Brain microvascular endothelial cell (primary cell): ENCODE data around the gene PEX3.

Experiments used
- DNase-seq: peaks from one replicate; pipeline ENCODE4 v3.0.0-alpha.2; 2020
- H3K27ac ChIP-seq: fragments of 250-450 bp; sonication (Bioruptor Pico); 2 replicates; pipeline ENCODE4 v1.5.1; 2020; ENCODE audit warnings: mild to moderate bottlenecking, moderate library complexity
- H3K27me3 ChIP-seq: fragments of 250-450 bp; sonication (Bioruptor Pico); replicated peaks from 2 replicates; pipeline ENCODE4 v1.5.1; 2020; ENCODE audit warnings: mild to moderate bottlenecking
- H3K36me3 ChIP-seq: fragments of 250-450 bp; sonication (Bioruptor Pico); replicated peaks from 2 replicates; pipeline ENCODE4 v1.5.1; 2020; ENCODE audit warnings: mild to moderate bottlenecking
- H3K4me3 ChIP-seq: 2 replicates; pipeline ENCODE4 v1.5.1; 2011; ENCODE audit warnings: low read depth, mild to moderate bottlenecking, control low read depth, low read length, moderate library complexity
- in situ Hi-C: cut with HindIII; loops from 2 replicates; pipeline ENCODE4 v1.10.0; 2017; ENCODE audit warnings: low sequenced_read_pairs, low pct_ligation_motif_present
- TF ChIP-seq, protein P1 (sequence below): IDR thresholded peaks from 2 replicates; pipeline ENCODE4 v1.5.1; 2011; ENCODE audit warnings: low read depth, mild to moderate bottlenecking, moderate library complexity, low read length, control low read depth, inconsistent platforms; ENCODE audit errors: missing control alignments

Gene PEX3

DNA sequence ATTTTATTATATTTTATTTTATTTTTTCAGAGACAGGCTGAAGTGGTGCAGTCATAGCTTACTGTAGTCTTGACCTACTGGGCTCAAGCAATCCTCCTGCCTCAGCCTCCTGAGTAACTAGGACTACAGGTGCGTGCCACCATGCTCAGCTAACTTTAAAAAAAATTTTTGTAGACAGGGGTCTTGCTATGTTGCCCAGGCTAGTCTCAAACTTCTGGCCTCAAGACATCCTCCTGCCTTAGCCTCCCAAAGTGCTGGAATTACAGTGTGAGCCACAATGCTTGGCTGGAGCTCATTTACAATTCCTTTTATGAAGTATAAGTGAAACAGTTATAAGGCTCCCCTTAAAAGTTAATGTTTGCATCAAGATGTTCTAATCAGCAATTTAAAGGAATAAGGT, 46.4 kb downstream of the PEX3 start:
- H3K27me3 ChIP-seq = no peaks in the 10 kb centered on the region
- DNase-seq = no peak
- peaks cover 7% of the 10 kb centered on the region for H3K36me3 ChIP-seq
- TF ChIP-seq, protein P1, sequence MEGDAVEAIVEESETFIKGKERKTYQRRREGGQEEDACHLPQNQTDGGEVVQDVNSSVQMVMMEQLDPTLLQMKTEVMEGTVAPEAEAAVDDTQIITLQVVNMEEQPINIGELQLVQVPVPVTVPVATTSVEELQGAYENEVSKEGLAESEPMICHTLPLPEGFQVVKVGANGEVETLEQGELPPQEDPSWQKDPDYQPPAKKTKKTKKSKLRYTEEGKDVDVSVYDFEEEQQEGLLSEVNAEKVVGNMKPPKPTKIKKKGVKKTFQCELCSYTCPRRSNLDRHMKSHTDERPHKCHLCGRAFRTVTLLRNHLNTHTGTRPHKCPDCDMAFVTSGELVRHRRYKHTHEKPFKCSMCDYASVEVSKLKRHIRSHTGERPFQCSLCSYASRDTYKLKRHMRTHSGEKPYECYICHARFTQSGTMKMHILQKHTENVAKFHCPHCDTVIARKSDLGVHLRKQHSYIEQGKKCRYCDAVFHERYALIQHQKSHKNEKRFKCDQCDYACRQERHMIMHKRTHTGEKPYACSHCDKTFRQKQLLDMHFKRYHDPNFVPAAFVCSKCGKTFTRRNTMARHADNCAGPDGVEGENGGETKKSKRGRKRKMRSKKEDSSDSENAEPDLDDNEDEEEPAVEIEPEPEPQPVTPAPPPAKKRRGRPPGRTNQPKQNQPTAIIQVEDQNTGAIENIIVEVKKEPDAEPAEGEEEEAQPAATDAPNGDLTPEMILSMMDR = no peak
- in situ Hi-C loops = no loop called here
- no peak overlapping the region for H3K27ac ChIP-seq
- H3K4me3 ChIP-seq = no peak overlapping the region

DNA sequence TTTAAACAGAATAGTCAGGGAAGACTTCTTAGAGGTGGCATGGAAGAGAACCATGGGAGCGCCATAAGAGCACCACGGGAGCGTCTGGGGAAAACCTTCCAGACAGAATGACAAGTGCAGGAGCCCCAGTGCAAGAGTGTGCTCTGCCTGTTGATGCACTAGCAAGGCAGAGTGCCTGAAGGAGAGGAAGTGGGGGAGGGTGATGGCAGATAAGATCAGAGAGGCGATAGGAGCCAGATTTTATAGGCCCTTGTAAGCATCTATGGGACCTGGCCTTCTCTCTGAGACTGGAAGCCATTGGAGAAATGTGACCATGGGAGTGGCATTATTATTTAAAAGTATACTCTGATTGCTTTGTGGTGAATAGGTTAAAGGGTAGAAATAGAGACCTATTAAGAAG, 47.8 kb downstream of the PEX3 start:
- no peak for DNase-seq
- Histone ChIP-seq H3K4me3 (no peak overlapping the region), H3K27me3 (no peaks in the 10 kb centered on the region), H3K36me3 (peaks cover 9% of the 10 kb centered on the region), H3K27ac (no peak overlapping the region)
- in situ Hi-C loops = no loop called here
- TF ChIP-seq, protein P1 = no peak

DNA sequence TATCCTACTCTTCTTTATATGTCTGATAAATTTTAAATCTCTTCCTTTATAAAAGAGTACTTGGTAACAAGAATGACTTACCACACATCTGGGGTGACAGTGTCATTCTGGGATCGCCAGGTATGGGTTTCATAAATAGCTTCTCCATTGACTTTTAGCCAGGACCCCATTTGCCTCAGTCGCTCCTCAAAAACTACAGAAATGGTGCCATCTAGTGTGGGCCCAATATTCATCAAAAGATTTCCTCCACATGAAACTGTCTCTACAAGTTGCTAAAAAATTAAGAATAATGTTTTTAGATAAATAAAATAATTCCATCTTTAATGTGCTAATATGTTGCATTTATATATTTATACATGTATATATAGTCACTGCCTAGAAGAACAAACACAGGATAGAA, 51.2 kb downstream of the PEX3 start:
- DNase-seq = no peak
- Histone ChIP-seq H3K27ac (no peak overlapping the region), H3K4me3 (no peak overlapping the region), H3K27me3 (no peaks in the 10 kb centered on the region), H3K36me3 (peaks cover 4% of the 10 kb centered on the region)
- TF ChIP-seq, protein P1 = peak; percentile 12
- in situ Hi-C loops = no loop called here

DNA sequence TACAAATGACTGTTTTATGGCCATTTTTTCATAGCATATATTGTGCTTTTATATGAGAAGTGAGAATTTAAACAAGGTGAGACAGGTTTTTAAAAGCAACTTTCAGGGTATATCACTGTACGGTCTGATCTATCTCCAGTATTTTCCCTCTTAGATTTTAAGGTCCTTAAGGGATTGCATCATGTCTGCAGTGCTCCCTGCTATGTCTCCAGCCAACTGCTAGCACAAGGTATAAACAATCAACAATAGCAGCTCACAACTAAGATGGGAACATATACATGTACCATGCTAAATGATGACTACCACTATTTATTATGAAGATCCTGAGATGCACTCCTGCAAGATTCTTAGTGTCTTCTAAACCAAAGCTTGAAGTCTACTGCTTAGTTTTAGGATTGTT, 53.8 kb downstream of the PEX3 start:
- no peak for DNase-seq
- Histone ChIP-seq H3K27me3 (no peaks in the 10 kb centered on the region), H3K27ac (no peak overlapping the region), H3K4me3 (no peak overlapping the region), H3K36me3 (peaks cover 2% of the 10 kb centered on the region)
- in situ Hi-C loops = no loop called here
- TF ChIP-seq, protein P1 = no peak

DNA sequence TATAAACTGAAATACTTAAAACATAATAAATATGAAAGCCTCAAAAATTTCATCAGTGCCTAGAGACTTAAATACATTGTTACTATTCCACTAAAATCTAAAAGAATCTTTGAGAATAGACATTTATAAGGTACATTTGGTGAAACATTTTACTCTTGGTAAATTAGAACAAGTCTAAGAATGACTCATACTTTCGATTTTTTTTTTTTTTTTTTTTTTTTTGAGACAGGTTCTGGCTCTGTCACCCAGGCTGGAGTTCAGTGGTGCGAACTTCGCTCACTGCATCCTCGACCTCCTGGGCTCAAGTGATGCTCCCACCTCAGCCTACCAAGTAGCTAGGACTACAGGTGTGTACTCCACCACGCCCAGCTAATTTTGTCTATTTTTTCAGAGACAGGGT, 54.5 kb downstream of the PEX3 start:
- no peak for DNase-seq
- no peak overlapping the region for H3K4me3 ChIP-seq
- no peaks in the 10 kb centered on the region for H3K27me3 ChIP-seq
- peaks cover 2% of the 10 kb centered on the region for H3K36me3 ChIP-seq
- TF ChIP-seq, protein P1 = no peak
- in situ Hi-C loops = no loop called here
- H3K27ac ChIP-seq = no peak overlapping the region

DNA sequence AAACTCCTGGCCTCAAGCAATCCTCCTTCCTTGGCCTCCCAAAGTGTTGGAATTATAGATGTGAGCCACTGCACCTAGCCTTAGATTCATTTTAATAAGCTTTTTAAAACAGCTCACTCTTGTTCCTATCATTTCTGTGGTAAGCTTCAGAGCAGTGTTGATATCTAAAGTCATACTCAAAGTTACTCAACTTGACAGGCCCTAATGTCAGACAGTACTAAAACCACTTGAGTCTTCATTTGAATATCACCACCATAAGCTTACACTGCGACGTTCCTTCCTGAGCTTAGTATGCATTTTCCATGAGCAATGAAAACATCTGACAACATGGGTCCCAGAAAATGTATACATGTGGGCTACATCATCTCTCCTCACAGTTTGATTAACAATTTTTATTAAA, 54.9 kb downstream of the PEX3 start:
- Histone ChIP-seq H3K4me3 (no peak overlapping the region), H3K27me3 (no peaks in the 10 kb centered on the region), H3K36me3 (peaks cover 2% of the 10 kb centered on the region), H3K27ac (no peak overlapping the region)
- TF ChIP-seq, protein P1 = no peak
- in situ Hi-C loops = no loop called here
- DNase-seq = no peak
